ENCODE data around the gene CSF2RB.

DNA sequence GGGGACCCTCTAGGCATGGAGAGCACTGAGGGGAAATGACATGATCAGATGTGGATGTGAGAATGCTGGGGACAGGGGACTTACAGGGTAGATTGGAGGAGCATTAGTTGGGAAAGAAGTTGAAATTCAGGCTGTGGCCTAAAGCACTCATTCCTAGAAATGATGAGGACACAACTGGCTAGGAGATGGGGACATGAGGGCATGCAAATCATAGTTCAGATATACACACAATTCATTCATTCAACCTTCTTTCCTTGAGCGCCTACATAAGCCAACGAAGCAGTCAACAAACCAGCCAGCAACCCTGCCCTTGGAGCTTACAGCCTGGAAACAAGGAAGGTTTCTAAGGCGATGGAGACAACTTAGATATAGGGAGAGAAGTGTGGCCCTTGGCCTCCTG, 14.2 kb downstream of the CSF2RB start:
- TF ChIP-seq POLR2A (IDR thresholded peaks at IDR 0.05) (no peak), CTCF (IDR thresholded peaks at IDR 0.05) (no peak)
